ENCODE data around the gene RMP24.

The RMP24 gene

GRCh38 chr18:35934891-35935290 is 37.6 kb upstream of the RMP24 start:
- intact Hi-C loops (cut with micrococcal nuclease; ENCODE audit: unreplicated experiment) (no loop called here), in situ Hi-C loops (cut with HindIII; ENCODE audit: extremely low pct_ligation_motif_present, low pct_unique_long_range_greater_than_20kb) (no loop called here)
- no peak overlapping the region for H2AFZ ChIP-seq (ENCODE audit: low read length)
- CTCF ChIA-PET (ENCODE audit: low intra/inter-chr PET ratio, low total read pairs) = no interaction called here
- H3K27ac ChIP-seq (ENCODE audit: extremely low read length, insufficient read depth, low read length) = no peak overlapping the region
- H3K9ac ChIP-seq (ENCODE audit: insufficient read depth, low read depth, low read length) = no peak overlapping the region
- TF ChIP-seq NFYB (CRISPR knock-in tag; IDR thresholded peaks at IDR 0.05) = no peak
- TF ChIP-seq AHR (CRISPR knock-in tag; IDR thresholded peaks at IDR 0.05) = no peak
- no peak for TF ChIP-seq ARID5B (CRISPR knock-in tag; IDR thresholded peaks at IDR 0.05)
- TF ChIP-seq PLRG1 (conservative IDR thresholded peaks at IDR 0.05) = no peak
- TF ChIP-seq, protein P1, sequence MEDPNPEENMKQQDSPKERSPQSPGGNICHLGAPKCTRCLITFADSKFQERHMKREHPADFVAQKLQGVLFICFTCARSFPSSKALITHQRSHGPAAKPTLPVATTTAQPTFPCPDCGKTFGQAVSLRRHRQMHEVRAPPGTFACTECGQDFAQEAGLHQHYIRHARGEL (CRISPR knock-in tag; IDR thresholded peaks at IDR 0.05) = no peak
- no peak for TF ChIP-seq ZNF468 (CRISPR knock-in tag; IDR thresholded peaks at IDR 0.05)
- no peak for TF ChIP-seq ONECUT2 (CRISPR knock-in tag; IDR thresholded peaks at IDR 0.05)
- TF ChIP-seq, protein P2, sequence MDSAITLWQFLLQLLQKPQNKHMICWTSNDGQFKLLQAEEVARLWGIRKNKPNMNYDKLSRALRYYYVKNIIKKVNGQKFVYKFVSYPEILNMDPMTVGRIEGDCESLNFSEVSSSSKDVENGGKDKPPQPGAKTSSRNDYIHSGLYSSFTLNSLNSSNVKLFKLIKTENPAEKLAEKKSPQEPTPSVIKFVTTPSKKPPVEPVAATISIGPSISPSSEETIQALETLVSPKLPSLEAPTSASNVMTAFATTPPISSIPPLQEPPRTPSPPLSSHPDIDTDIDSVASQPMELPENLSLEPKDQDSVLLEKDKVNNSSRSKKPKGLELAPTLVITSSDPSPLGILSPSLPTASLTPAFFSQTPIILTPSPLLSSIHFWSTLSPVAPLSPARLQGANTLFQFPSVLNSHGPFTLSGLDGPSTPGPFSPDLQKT (CRISPR knock-in tag; IDR thresholded peaks at IDR 0.05; ENCODE audit: borderline replicate concordance) = no peak
- no peak overlapping the region for H3K4me2 ChIP-seq (ENCODE audit: low read depth, low read length)
- DNase-seq (ENCODE audit: low spot score) (no peak), FAIRE-seq (no peak), ATAC-seq (no peak)
- no peaks in the 10 kb centered on the region for H4K20me1 ChIP-seq (ENCODE audit: insufficient read depth, low read length)
- BruUV-seq (replicated peaks) = no TSS peak
- no peaks in the 10 kb centered on the region for H3K4me1 ChIP-seq (ENCODE audit: insufficient read depth, low read length)
- no peaks in the 10 kb centered on the region; the same call in 1 of the 2 replicates for H3K9me3 ChIP-seq (ENCODE audit: low read length)
- no peaks in the 10 kb centered on the region for H3K79me2 ChIP-seq (ENCODE audit: insufficient read depth, low read length)
- 50% methylated on average over 5 of the region's 5 CpGs for WGBS (ENCODE audit: low lambda C conversion rate)
- H3K36me3 ChIP-seq (replicated peaks in 1 of 2; ENCODE audit: control insufficient read depth in 1 of 2, insufficient read depth in 2 of 2, low read length in 2 of 2) = no peaks in the 10 kb centered on the region
- no peak overlapping the region for H3K4me3 ChIP-seq (replicated peaks in 1 of 3; ENCODE audit: insufficient read depth in 1 of 3, low read depth in 2 of 3, low read length in 3 of 3)
- no peaks in the 10 kb centered on the region for H3K27me3 ChIP-seq (ENCODE audit: control insufficient read depth in 1 of 2, insufficient read depth in 2 of 2, low read length in 2 of 2)
- POLR2A ChIA-PET = no interaction called here
